Activated CD4-positive, CD25-positive, alpha-beta regulatory T cell treated with anti-CD3 and anti-CD28 coated beads, Interleukin-2, amount 50 U/mL, for 16 hours (primary cell): ENCODE data around the gene WDR35.

Source experiments
- DNase-seq: peaks from one replicate; pipeline ENCODE4 v3.0.0-alpha.2; 2020; ENCODE audit warnings: low read depth, low spot score

WDR35 gene

GRCh38 chr2:20011276-20012031, 21.5 kb upstream of the WDR35 start:
- no peak for DNase-seq

GRCh38 chr2:20008703-20009102, 18.8 kb upstream of the WDR35 start:
- DNase-seq = no peak

- no peak for DNase-seq
Observed at GRCh38 chr2:20005891-20006470, 16.1 kb upstream of the WDR35 start.

GRCh38 chr2:20005067-20005627, 15.2 kb upstream of the WDR35 start:
- DNase-seq = no peak

- DNase-seq = no peak
Observed at GRCh38 chr2:20001361-20001863, 11.5 kb upstream of the WDR35 start.

GRCh38 chr2:19993731-19994130, 3.8 kb upstream of the WDR35 start:
- no peak for DNase-seq

GRCh38 chr2:19991895-19992294, 2.0 kb upstream of the WDR35 start:
- no peak for DNase-seq

- no peak for DNase-seq
Observed at GRCh38 chr2:19990416-19990728, 467 bp upstream of the WDR35 start.

- no peak for DNase-seq
Observed at GRCh38 chr2:19989342-19989666, 601 bp downstream of the WDR35 start.

GRCh38 chr2:19988600-19988999, 1.3 kb downstream of the WDR35 start:
- DNase-seq = no peak

GRCh38 chr2:19987936-19988335, 2.0 kb downstream of the WDR35 start:
- no peak for DNase-seq

- DNase-seq = no peak
Observed at GRCh38 chr2:19982268-19982667, 7.6 kb downstream of the WDR35 start.

GRCh38 chr2:19979932-19980331, 10.0 kb downstream of the WDR35 start:
- no peak for DNase-seq

GRCh38 chr2:19973466-19973865, 16.4 kb downstream of the WDR35 start:
- DNase-seq = no peak

- no peak for DNase-seq
Observed at GRCh38 chr2:19971691-19972090, 18.2 kb downstream of the WDR35 start.

GRCh38 chr2:19963386-19963785, 26.5 kb downstream of the WDR35 start:
- no peak for DNase-seq

GRCh38 chr2:19955544-19956422, 34.1 kb downstream of the WDR35 start:
- DNase-seq = peak; percentile 3

GRCh38 chr2:19949071-19949470, 40.8 kb downstream of the WDR35 start:
- no peak for DNase-seq

GRCh38 chr2:19947184-19947940, 42.5 kb downstream of the WDR35 start:
- DNase-seq = no peak

GRCh38 chr2:19944205-19944845, 45.6 kb downstream of the WDR35 start:
- no peak for DNase-seq

GRCh38 chr2:19943189-19943588, 46.7 kb downstream of the WDR35 start:
- no peak for DNase-seq
